NCI-H146 treated with DMSO at 0.1 percent for 48 hours (cell line): Measurements from ENCODE around the gene TBX10.

Experiments used
- DNase-seq: peaks from one replicate; lab custom pipeline; 2025; ENCODE audit not compliant: unreplicated experiment; lab: John Stamatoyannopoulos, UW

The TBX10 gene

GRCh38 chr11:67581469-67581868 lies 58.1 kb downstream of the TBX10 start:
- no peak for DNase-seq
